Activated naive CD8-positive, alpha-beta T cell treated with anti-CD3 and anti-CD28 coated beads for 36 hours (primary cell): ENCODE measurements around the gene DTYMK. TPM values are rescaled to one million over a fixed set of nuclear protein-coding genes. Genes with fewer than 3 reads are reported as not detected.

Source experiments
- DNase-seq: peaks from one replicate; pipeline ENCODE4 v3.0.0; 2021
- H3K27ac Mint-ChIP-seq: one replicate; pipeline ENCODE4 v1.8.0; 2022; ENCODE audit warnings: mild to moderate bottlenecking, moderate library complexity, mixed read lengths
- H3K27me3 Mint-ChIP-seq: one replicate; pipeline ENCODE4 v1.8.0; 2022; ENCODE audit warnings: mild to moderate bottlenecking, mixed read lengths
- H3K36me3 Mint-ChIP-seq: one replicate; pipeline ENCODE4 v1.8.0; 2021; ENCODE audit warnings: mild to moderate bottlenecking, mixed read lengths
- H3K4me1 Mint-ChIP-seq: one replicate; pipeline ENCODE4 v1.8.0; 2021; ENCODE audit warnings: mixed read lengths
- H3K4me3 Mint-ChIP-seq: one replicate; pipeline ENCODE4 v1.8.0; 2022; ENCODE audit warnings: mild to moderate bottlenecking, moderate library complexity, mixed read lengths
- H3K9me3 Mint-ChIP-seq: one replicate; pipeline ENCODE4 v1.8.0; 2022; ENCODE audit warnings: mixed read lengths
- total RNA-seq, 2 experiments: library from RNA; stranded (reverse); gene quantifications; one replicate each; pipeline ENCODE4 v1.2.3, GENCODE V29; 2021

DTYMK gene
- total RNA-seq, 2 experiments from 2014 or later = 116 to 121 TPM

DNA sequence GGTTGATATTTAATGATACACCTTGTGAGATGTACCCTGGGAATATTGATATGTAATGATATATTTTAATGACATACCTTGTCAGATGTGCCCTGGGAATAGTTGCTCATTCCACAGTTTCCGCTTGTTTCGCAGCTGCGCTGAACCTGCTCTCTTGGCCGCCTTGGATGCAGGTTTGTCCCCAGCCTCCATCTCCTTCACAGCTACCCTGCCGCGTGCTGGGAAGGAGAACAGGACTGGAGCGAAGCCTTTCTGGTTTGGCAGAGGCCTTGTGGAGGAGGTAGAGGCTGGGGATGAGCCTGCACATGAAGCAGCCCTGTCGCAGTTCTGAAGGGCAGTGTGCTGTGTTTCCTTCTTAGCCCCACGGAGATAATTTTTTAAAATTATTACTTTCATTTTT is 34.5 kb downstream of the DTYMK start:
- Mint-ChIP-seq H3K36me3 (peaks cover 13% of the 10 kb centered on the region), H3K4me3 (no peak overlapping the region), H3K9me3 (no peaks in the 10 kb centered on the region), H3K4me1 (peaks cover 9% of the 10 kb centered on the region), H3K27ac (no peak overlapping the region), H3K27me3 (no peaks in the 10 kb centered on the region)
- DNase-seq = no peak

DNA sequence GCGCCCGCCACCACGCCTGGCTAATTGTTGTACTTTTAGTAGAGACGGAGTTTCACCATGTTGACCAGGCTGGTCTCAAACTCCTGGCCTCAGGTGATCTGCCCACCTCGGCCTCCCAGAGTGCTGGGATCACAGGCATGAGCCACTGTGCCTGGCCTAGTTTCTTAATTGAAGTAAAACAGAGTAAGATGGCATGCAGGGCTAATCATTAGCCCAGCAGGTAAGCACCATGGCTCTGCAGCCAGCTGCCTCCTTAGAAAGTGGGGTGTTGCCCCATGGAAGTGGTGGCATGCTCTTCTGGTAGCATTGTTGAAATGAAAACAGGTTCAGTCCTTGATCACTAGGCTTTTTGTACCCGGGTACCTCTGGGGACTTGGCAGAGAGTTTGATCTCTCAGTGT is 36.7 kb downstream of the DTYMK start:
- peaks cover 9% of the 10 kb centered on the region for H3K4me1 Mint-ChIP-seq
- H3K27ac Mint-ChIP-seq = no peak overlapping the region
- DNase-seq = no peak
- no peak overlapping the region for H3K4me3 Mint-ChIP-seq
- no peaks in the 10 kb centered on the region for H3K9me3 Mint-ChIP-seq
- no peaks in the 10 kb centered on the region for H3K27me3 Mint-ChIP-seq
- H3K36me3 Mint-ChIP-seq = peaks cover 4% of the 10 kb centered on the region

DNA sequence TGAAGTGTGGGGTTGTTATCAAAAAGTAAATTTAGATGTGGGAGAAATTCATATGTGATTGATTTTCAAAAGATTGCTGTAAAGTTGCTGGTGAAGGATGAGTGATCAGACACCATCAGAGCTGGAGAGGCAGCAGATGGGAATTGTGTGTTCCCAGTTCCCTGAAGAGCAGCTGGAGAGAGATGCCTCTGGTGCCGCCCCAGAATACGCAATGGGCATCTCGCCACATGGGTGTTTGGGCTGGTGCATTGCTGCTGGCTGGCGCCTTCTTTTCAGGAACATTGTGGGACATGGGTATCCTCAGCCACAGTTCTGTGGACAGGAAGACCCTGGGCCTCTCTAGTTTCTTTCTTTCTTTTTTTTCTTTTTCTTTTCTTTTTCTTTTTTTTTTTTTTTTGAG is 37.2 kb downstream of the DTYMK start:
- Mint-ChIP-seq H3K27ac (no peak overlapping the region), H3K4me3 (no peak overlapping the region), H3K4me1 (peaks cover 9% of the 10 kb centered on the region), H3K27me3 (no peaks in the 10 kb centered on the region), H3K9me3 (no peaks in the 10 kb centered on the region), H3K36me3 (peaks cover 2% of the 10 kb centered on the region)
- DNase-seq = no peak

DNA sequence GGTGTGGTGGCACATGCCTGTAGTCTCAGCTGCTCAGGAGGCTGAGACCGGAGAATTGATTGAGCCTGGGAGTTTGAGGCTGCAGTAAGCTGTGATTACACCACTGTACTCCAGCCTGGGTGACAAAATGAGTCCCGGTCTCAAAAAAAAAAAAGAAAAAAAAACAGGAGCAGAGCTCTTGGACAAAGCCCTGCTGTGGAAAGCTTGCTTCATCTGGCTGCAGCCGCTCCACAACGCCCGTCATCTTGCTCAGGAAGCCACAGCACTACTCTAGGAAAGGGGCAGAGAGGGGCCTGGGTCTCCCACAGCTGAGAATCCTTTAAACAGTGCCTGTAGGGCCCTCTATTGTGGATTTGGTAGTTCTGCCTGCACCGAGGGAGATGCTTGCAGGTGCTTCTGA is 38.2 kb downstream of the DTYMK start:
- Mint-ChIP-seq H3K27ac (no peak overlapping the region), H3K27me3 (no peaks in the 10 kb centered on the region), H3K9me3 (no peaks in the 10 kb centered on the region), H3K4me1 (peaks cover 11% of the 10 kb centered on the region), H3K36me3 (peaks cover 2% of the 10 kb centered on the region), H3K4me3 (no peak overlapping the region)
- no peak for DNase-seq

DNA sequence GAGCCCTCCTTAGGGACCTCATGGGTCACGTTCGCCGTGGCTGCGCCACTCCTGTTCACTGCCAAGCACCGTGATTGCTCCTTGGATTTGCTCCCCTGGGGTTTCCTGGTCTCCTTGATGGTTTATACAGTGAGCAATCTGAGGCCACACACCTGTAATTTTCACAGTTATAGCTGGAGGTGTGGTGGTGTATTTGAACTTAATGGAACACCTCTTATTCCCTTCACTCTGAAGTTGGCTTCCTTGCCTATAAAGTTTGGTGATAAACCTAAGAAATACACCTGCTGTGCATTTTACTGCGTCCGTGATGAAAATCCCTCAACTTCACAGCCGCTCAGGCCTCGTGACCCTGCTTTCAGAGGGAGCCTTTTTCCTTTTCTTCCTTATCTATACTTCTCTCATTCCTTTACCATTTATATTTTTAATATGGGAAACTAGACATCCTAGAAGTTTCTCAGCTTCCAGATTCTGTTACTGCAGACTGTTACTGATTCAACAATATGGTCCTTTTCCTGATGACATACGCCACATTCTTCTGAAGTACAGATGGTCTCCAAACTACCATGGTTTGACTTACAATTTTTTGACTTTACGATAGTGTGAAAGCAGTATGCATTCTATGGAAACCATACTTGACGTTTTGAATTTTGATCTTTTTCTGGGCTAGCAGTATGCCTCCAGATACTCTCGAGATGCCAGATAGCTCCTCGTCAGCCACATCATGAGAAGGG is 40.5 kb downstream of the DTYMK start:
- no peak for DNase-seq
- H3K27ac Mint-ChIP-seq = no peak overlapping the region
- no peaks in the 10 kb centered on the region for H3K9me3 Mint-ChIP-seq
- no peaks in the 10 kb centered on the region for H3K36me3 Mint-ChIP-seq
- no peak overlapping the region for H3K4me3 Mint-ChIP-seq
- H3K4me1 Mint-ChIP-seq = peaks cover 25% of the 10 kb centered on the region
- no peaks in the 10 kb centered on the region for H3K27me3 Mint-ChIP-seq

DNA sequence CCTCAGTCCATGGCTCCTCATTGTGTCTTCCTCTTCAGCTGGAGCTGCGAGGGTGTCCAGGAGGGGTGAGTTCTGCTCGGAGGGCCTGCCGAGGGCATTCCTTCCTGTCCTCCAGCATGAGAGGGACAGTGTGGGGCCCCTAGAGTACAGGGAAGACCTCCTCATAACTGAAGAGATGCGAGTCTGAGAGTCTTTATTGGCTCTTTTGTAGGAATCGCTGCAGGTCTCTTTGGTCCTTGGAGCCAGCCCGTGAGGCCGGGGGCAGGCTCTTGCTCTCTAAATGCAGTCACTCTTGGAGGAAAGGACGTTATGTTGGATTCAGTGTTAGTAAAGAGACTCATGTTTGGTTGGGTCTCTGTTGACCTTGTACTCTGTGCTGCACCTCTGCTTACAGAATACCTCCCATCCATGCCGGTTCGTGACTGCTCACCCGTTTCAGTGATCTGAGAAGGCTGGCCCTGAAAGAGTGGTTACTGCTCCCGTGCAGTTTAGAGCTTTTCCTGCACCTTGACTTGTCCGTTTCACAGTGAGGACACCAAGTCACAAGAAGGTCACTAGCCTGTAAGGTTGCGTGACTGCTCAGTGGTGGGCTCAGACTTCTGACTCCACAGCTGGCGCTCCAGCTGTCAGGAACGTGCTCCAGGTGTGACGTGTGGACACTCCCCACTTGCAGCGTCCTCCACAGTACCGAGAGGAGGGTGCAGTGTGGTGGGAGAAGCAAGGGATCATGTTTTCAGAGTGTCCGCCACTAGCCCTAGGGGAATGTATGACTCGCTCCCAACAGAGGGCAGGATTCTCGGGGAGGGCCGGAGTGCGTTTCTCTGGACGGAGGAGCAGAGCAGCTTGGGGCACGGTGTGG is 41.3 kb downstream of the DTYMK start:
- H3K4me3 Mint-ChIP-seq = no peak overlapping the region
- no peak overlapping the region for H3K27ac Mint-ChIP-seq
- no peaks in the 10 kb centered on the region for H3K9me3 Mint-ChIP-seq
- H3K27me3 Mint-ChIP-seq = no peaks in the 10 kb centered on the region
- H3K36me3 Mint-ChIP-seq = peaks cover 7% of the 10 kb centered on the region
- no peak for DNase-seq
- H3K4me1 Mint-ChIP-seq = peaks cover 30% of the 10 kb centered on the region

DNA sequence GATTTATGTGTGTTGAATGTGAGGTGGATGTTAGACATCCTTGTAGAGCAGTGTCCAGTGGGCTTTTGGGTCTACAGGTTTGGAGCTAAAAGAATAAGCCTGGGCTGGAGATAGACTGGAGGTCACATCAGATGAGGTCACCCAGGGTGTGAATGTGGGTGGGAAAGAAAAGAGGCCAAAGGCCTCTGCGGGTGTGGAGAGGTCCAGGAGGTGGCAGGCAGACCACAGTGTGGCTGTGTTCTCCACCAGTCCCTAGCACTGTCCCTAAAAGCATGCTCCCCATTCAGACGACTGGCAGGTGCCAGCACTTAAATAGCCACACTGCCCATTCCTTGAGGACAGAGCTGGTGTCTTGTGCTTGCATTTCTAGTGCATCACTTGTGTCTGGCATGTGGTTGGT is 45.0 kb downstream of the DTYMK start:
- peaks cover 28% of the 10 kb centered on the region for H3K36me3 Mint-ChIP-seq
- no peak overlapping the region for H3K4me3 Mint-ChIP-seq
- H3K27ac Mint-ChIP-seq = no peak overlapping the region
- no peaks in the 10 kb centered on the region for H3K9me3 Mint-ChIP-seq
- no peak for DNase-seq
- H3K4me1 Mint-ChIP-seq = peaks cover 42% of the 10 kb centered on the region
- no peaks in the 10 kb centered on the region for H3K27me3 Mint-ChIP-seq

DNA sequence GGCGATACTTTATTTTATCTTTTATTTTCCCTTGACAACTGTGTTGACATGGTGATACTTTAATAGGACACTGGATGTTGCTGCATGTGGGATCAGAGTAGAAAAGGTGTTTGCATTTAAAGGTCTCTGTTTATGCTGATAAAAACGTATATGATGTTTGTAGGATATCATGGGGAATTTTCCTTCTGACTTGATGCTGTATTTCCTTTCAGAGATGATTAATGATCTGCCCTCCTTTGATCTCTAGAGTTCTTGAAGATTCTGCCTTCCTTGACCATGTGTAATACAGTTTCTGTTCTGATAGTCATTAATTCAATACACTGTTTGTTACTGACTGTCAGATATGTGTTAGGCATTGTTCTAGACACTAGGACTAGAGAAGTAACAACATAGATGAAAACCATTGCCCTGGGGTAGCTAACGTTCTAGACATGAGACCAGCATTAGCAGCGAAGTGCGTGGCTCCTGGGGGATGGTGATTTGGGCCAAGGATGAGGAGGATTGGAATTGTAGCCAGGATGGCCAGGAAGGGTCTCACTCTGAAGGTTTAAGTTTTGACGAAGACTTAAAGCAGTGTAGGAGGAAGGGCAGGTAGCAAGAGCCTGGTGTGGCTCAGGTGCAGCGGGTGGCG is 46.3 kb downstream of the DTYMK start:
- Mint-ChIP-seq H3K4me1 (peaks cover 46% of the 10 kb centered on the region), H3K4me3 (peak overlapping the region; percentile 19), H3K9me3 (no peaks in the 10 kb centered on the region), H3K27me3 (no peaks in the 10 kb centered on the region), H3K36me3 (peaks cover 32% of the 10 kb centered on the region), H3K27ac (peak overlapping the region; percentile 57)
- no peak for DNase-seq

DNA sequence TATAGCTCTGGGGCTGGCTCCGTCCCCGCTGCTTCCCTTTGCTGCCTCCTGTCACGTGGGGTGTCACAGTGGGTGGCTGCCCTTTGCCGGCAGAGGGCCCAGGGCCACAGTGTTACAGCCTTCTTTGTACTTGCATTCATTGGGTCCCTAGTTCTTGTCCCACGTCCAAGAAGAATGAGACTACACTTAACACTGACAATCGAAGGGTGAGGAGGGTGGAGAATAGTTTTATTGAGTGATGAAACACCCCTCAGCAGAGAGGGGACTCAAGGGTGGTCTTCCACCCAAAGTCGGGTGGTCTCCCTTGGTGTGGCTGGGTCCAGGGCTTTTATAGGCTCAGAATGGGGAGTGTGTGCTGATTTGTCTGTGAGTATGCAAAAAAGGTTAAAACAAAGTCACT is 47.2 kb downstream of the DTYMK start:
- DNase-seq = no peak
- H3K36me3 Mint-ChIP-seq = peaks cover 32% of the 10 kb centered on the region
- H3K27me3 Mint-ChIP-seq = no peaks in the 10 kb centered on the region
- peaks cover 52% of the 10 kb centered on the region for H3K4me1 Mint-ChIP-seq
- H3K4me3 Mint-ChIP-seq = no peak overlapping the region
- peak overlapping the region; percentile 18 for H3K27ac Mint-ChIP-seq
- no peaks in the 10 kb centered on the region for H3K9me3 Mint-ChIP-seq

DNA sequence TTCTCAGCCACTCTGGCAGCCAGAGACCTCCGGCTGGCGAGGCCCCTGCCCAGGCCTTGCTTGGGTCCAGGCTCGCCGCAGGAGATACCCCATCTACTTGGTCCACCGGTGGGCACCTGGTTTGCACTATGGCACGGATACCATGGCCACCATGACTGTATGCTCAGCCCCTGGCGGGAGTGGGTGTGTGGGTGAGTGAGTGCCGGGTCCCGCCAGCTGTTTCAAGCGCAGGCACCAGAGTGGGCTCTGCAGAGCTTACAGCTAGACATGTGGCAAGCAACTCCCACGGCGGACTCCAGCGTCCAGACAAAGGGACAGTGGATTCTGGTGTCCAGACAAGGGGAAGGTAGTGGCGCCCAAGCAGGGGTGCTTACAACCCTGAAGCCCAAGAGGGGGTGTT is 47.7 kb downstream of the DTYMK start:
- peak overlapping the region; percentile 91 for H3K4me3 Mint-ChIP-seq
- H3K36me3 Mint-ChIP-seq = peaks cover 32% of the 10 kb centered on the region
- H3K27ac Mint-ChIP-seq = no peak overlapping the region
- no peaks in the 10 kb centered on the region for H3K27me3 Mint-ChIP-seq
- peaks cover 50% of the 10 kb centered on the region for H3K4me1 Mint-ChIP-seq
- H3K9me3 Mint-ChIP-seq = no peaks in the 10 kb centered on the region
- DNase-seq = no peak

DNA sequence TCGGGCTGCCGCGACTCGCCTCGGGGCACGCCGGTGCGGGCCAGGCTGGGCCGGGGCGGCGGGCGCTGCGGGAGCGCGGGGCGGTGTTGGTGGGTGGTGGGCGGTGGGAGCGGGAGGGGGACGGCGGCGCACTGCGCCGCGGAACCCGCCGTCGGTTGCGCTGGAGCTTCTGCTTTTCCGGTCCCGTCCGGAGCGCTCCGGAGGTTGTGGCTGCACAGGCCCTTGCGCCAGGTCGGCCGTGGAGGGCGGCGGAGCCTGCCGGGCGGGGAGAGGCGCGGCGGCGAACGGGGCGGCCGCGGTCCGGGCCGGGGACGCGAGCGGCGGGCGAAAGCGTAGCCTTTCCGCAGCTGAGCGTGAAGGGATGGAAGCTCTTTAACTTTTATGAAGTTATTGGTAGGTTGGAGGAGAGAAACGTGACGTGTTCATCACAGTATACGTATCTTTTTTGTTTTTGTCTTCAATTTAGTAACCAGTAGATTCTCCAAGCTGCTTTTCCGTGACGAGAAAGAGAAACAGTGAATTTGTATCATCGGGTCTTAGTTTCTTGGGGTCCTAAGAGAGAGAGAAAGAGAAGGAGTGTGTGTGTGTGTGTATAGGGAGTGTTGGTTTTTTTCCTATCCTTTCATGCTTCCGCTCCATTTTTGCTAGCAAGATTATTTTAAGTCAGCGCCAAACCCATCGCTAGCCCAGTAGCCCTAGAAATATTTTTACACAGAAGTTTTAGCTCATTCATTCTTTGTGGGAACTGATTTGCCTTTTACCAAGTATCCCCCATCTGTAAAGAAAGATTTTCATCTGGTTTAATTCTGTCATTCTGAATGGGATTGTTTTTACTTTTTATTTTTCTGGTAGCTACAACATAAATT is 48.6 kb downstream of the DTYMK start:
- Mint-ChIP-seq H3K4me3 (peak overlapping the region; percentile 91), H3K9me3 (no peaks in the 10 kb centered on the region), H3K4me1 (peaks cover 47% of the 10 kb centered on the region), H3K27ac (peak overlapping the region; percentile 88), H3K27me3 (no peaks in the 10 kb centered on the region), H3K36me3 (peaks cover 32% of the 10 kb centered on the region)
- DNase-seq = no peak

DNA sequence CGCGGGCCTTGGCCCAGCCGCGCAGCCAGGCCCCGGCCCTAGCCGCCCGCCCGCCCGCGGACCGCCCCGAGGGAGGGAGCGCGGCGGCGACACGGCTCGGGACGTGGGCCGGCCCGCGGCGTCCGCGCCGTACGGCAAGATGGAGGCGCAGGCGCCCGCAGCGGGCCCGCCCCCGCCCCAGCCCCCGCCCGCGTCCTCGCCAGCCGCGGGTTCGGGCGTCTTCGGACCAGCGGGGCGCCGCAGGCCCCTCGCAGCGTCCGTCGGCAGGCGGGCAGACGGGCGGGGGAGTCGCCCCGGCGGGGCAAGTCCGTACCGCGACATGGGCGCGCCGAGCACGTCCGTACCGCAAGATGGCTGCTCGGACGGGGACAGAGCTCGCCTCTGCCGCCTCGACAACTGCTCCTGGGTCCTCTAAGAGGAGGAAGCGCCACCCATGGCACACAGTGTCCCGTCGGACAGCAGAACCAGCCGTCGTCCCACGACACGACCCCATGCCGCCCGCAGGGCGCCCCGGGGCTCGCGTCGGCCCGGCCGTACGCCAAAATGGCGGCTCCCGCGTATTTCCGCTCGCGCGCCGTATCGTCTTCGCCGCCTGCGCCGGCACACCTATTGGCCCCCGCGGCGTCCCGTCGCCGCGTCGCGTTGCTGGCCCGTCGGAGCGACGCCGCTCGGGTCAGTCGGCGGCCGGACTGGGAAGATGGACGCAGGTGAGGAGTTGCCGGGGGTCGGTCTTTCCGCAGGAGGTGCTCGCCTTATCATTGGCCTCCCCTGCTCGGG is 49.4 kb downstream of the DTYMK start, which contains the start of the genes ATG4B and THAP4:
Gene ATG4B, plus strand, starts transcription at position 676 of the 777 bp plus-strand sequence. Its CDS starts 22 bp downstream, at position 698.
Gene THAP4, minus strand, starts transcription at position 141 of the 777 bp plus-strand sequence. CDS start 141 bp downstream, outside the sequence.
- no peaks in the 10 kb centered on the region for H3K27me3 Mint-ChIP-seq
- H3K36me3 Mint-ChIP-seq = peaks cover 36% of the 10 kb centered on the region
- peak; percentile 84 for DNase-seq
- H3K9me3 Mint-ChIP-seq = no peaks in the 10 kb centered on the region
- peak within 1 kb of the TSS; percentile 91 for H3K4me3 Mint-ChIP-seq
- H3K27ac Mint-ChIP-seq = peak within 1 kb of the TSS; percentile 88
- peaks cover 47% of the 10 kb centered on the region for H3K4me1 Mint-ChIP-seq

DNA sequence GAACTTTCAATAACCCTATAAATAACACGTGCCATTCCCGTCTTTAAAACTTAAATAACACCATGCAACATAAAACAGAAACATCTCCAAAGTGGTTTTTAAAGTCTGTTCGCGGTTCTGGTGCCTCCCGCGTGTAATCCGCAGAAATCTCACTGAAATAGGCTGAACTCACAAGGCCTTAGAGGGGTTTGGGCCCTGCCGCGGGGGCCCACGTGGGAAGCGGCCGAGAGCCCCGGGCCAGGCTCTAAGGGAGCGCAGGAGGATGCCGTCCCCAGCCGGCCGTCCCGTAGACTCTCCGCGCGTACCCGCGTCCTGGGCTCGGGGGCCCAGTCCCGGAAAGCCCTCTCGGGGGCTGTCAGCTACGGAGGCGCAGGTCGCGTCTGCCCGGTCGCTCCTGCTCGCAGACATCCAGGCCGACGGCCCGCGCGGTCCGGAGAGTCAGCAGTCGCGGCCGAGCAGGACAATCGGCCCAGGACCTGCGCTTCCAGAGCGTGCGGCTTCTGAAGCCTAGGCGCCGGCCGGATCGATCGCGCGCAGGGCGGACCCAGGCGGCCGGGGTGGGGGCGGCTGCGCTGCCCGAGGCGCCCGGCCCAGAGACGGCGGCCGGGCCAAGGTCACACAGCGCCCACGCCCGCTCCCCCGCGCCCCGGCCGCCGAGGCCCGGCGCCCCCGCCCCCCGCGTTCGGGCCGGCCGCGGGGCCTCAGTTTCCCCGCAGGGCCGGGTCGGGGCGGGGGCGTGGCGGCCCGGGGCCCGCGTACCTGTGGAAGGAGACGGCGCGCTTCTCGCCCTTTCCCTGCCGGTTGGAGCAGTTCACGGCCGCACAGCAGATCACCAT is 50.2 kb downstream of the DTYMK start:
- peaks cover 40% of the 10 kb centered on the region for H3K4me1 Mint-ChIP-seq
- H3K27ac Mint-ChIP-seq = peak overlapping the region; percentile 76
- H3K27me3 Mint-ChIP-seq = no peaks in the 10 kb centered on the region
- peaks cover 37% of the 10 kb centered on the region for H3K36me3 Mint-ChIP-seq
- DNase-seq = peak; percentile 60
- H3K9me3 Mint-ChIP-seq = no peaks in the 10 kb centered on the region
- peak overlapping the region; percentile 85 for H3K4me3 Mint-ChIP-seq
